ENCODE data around the gene NHERF2.

The NHERF2 gene

GRCh38 chr16:2036200-2036966 lies 9.7 kb downstream of the NHERF2 start:
- Mint-ChIP-seq H3K9me3 (no peaks in the 10 kb centered on the region), H3K4me1 (peaks cover 26% of the 10 kb centered on the region), H3K4me3 (no peak overlapping the region), H3K27me3 (peaks cover 50% of the 10 kb centered on the region), H3K36me3 (no peaks in the 10 kb centered on the region), H3K27ac (no peak overlapping the region)
- ATAC-seq = no peak

DNA sequence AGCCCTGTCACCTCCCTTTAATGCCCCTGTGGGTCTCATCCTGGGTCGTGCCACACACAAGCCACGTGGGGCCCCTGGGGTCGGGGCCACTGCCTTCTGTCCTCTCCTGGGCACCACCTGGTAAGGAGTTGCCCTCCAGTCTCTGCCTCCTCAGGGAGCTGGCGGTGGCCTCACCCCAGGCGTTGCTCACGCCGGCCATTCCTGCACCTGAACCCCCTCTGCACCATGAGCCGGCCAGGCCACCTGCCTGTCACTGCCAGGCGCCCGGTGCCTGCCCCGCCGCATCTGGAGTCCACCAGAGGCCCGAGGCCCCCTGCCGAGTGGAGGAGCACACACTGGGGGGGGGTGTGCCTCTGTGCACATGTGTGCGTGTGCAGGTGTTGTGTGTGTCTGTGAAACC lies 10.4 kb downstream of the NHERF2 start:
- Mint-ChIP-seq H3K9me3 (no peaks in the 10 kb centered on the region), H3K27me3 (peaks cover 44% of the 10 kb centered on the region), H3K36me3 (no peaks in the 10 kb centered on the region), H3K27ac (no peak overlapping the region), H3K4me1 (peaks cover 23% of the 10 kb centered on the region), H3K4me3 (no peak overlapping the region)
- no peak for ATAC-seq

DNA sequence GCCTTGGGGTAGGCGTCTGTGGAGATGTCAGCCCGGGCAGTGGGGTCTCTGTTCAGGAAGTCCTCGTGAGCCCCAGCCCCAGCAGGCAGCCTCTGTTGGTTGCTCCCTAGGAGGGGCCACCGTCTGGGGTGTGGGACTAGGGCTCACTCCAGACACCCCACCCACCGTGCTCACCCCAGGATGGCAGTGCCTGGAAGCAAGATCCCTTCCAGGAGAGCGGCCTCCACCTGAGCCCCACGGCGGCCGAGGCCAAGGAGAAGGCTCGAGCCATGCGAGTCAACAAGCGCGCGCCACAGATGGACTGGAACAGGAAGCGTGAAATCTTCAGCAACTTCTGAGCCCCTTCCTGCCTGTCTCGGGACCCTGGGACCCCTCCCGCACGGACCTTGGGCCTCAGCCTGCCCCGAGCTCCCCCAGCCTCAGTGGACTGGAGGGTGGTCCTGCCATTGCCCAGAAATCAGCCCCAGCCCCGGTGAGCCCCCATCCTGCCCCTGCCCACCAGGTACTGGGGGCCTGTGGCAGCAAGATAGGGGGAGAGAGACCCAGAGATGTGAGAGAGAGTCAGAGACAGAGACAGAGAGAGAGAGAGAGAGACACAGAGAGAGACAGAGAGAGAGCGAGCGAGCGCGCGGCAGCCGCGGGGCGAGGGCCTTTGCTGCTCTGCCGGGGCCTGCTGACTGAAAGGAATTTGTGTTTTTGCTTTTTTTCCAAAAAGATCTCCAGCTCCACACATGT lies 11.1 kb downstream of the NHERF2 start:
- H3K27me3 Mint-ChIP-seq = peaks cover 37% of the 10 kb centered on the region
- no peak for ATAC-seq
- H3K27ac Mint-ChIP-seq = no peak overlapping the region
- H3K36me3 Mint-ChIP-seq = peaks cover 2% of the 10 kb centered on the region
- H3K4me1 Mint-ChIP-seq = peaks cover 16% of the 10 kb centered on the region
- H3K4me3 Mint-ChIP-seq = no peak overlapping the region
- H3K9me3 Mint-ChIP-seq = no peaks in the 10 kb centered on the region

- no peaks in the 10 kb centered on the region for H3K9me3 Mint-ChIP-seq
- H3K27me3 Mint-ChIP-seq = peaks cover 36% of the 10 kb centered on the region
- no peak for ATAC-seq
- no peak overlapping the region for H3K27ac Mint-ChIP-seq
- peaks cover 8% of the 10 kb centered on the region for H3K36me3 Mint-ChIP-seq
- H3K4me1 Mint-ChIP-seq = peaks cover 16% of the 10 kb centered on the region
- no peak overlapping the region for H3K4me3 Mint-ChIP-seq
Observed at GRCh38 chr16:2038382-2039231, 11.9 kb downstream of the NHERF2 start.

DNA sequence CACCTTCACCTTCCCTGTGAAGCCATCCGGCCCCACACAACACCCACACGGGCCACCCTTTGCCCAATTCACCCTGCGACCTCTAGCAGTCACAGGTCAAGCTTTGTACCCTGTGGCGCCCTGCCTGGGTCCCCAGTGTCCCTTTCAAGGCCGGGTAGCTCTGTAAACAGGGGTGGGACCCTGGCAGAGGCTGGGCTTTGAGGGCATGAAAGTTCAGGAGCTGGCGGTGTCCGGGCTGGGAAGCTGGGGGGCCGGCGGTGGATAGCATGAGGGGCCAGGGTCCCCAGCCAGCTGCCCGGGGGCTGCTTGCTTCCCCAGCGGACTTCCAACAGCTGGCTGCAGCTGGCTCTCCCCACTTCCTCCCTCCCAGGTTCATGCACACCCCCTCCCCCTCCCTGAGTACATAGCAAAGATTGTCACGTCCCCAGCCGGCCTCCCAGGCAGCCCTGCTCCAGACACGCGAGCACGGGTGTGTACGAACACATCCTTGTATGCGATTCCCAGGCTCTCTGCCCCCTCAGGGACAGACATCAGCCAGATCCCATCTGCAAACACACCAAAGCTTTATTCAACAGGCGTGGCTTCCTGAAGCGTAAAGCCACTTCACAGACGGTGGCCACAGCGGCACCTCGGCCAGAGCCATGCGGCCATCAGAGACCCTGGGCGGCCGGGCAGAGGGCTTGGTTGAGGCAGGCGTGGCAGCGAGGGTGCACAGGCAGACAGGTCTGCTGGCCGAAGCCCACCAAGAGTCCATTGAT lies 12.8 kb downstream of the NHERF2 start:
- Mint-ChIP-seq H3K9me3 (no peaks in the 10 kb centered on the region), H3K27me3 (peaks cover 36% of the 10 kb centered on the region), H3K4me3 (no peak overlapping the region), H3K27ac (no peak overlapping the region), H3K4me1 (peaks cover 20% of the 10 kb centered on the region), H3K36me3 (peaks cover 8% of the 10 kb centered on the region)
- ATAC-seq = no peak

DNA sequence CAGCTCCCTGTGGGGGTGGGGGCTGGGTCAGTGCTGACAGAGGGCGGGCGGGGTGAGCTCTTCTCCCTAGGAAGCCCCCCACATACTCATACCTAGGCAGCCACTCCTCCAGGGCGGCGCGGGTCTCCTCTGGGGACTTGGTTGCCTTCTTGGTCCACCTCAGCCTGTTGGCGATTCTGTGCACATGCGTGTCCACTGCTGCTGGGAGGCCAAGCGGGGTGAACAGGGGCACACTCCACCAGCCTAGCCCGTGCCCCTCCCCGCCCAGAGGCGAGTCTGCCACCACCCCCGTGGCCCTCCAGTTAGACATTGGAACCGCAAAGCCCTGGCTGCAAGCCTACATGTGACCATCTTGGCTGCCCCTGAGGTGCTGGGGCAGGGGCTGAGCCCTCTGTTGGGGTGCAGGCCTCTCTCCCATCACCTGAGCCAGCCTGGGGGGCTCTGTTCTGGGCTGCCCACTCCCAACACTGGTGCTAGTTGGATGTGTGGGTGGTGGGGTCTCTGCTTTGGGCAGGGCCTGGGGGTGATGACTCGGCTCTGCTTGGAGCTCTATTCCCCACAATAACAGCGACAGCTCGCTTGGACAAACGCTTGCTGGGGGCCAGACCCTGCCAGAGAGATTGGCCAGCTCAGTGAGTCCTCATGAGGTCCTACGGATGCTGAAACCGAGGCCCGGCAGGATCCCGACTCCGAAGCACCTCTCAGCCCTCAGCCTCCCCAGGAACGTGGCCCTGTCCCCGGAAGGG lies 13.5 kb downstream of the NHERF2 start:
- Mint-ChIP-seq H3K36me3 (peaks cover 8% of the 10 kb centered on the region), H3K9me3 (no peaks in the 10 kb centered on the region), H3K4me3 (no peak overlapping the region), H3K27me3 (peaks cover 30% of the 10 kb centered on the region), H3K4me1 (peaks cover 20% of the 10 kb centered on the region), H3K27ac (no peak overlapping the region)
- ATAC-seq = no peak

DNA sequence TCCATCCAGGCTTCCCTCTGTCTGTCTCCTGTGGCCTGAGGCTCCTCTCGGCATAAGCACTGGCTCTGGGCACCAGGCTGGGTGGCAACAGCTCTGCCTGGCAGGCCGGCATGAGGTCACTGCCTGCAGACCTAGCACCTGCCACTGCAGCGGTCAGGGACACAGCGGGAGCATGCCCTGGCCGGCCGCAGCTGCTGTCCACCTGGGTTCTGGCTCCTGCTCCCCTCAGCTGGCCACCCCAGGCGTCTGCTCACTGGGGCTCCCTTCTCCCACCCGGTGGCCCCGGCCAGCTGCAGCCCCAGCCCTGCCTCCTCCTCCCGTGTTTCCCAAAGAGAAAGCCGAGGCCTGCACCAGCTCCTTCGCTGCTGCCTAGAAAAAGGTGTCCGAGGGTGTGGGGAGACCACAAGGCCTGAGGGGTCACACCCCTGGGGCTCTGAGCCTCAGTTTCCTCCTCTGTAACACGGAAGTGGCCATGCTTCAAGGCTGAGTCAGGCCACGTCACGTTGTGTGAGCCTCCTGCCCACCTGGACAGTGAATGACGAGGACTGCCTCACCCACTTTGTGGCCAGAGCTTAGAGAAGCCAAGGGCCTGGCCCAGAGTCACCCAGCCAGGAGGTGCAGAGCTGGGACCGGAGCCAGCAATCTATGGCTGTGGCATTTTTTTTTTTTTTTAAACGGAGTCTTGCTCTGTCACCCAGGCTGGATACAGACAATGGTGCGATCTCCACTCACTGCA lies 14.3 kb downstream of the NHERF2 start:
- H3K27ac Mint-ChIP-seq = no peak overlapping the region

DNA sequence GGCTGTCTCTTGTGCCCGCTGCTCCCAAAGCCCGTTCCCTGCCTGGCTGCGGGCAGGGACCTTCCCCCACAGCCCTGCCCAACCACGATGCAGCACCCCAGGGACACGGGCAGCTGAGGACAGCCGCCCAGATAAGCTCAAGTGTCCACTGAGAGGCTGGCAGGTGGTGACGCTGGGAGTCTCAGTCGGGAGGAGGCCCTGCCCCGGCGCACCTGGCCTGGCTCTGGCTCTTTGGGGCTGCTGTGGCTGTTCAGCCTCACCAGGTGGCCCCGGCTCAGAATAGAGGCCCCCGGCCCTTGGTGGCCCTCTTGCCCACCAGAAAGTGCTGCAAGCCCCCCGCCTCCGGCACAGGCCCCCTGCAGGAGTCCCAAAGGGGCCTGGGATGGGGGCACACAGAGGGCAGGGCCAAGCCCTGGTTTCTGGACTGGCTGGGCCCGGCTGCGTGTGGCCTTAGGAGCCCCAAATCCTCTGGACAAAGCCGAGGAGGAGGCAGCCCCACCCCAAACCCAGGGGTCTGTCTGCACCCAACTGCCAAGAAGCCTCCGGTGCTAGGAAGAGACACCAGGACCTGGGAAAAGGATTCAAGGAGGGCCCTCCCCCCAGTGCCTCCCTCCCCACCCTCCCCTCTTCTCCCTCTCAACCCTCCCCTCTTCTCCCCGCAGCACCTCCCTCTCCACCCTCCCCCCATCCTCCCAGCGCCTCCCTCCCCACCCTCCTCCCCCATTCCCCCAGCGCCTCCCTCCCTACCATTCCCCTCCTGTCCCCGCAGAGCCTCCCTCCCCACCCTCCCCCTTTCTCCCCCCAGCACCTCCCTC lies 15.7 kb downstream of the NHERF2 start:
- no peak overlapping the region for H3K27ac Mint-ChIP-seq
- no peaks in the 10 kb centered on the region for H3K9me3 Mint-ChIP-seq
- peaks cover 8% of the 10 kb centered on the region for H3K36me3 Mint-ChIP-seq
- no peak overlapping the region for H3K4me3 Mint-ChIP-seq
- H3K4me1 Mint-ChIP-seq = peaks cover 33% of the 10 kb centered on the region
- H3K27me3 Mint-ChIP-seq = peaks cover 20% of the 10 kb centered on the region
- ATAC-seq = no peak

More for the DNA sequence above, 14.3 kb downstream of the NHERF2 start:
- Mint-ChIP-seq H3K4me1 (peaks cover 20% of the 10 kb centered on the region), H3K36me3 (peaks cover 8% of the 10 kb centered on the region), H3K4me3 (no peak overlapping the region), H3K9me3 (no peaks in the 10 kb centered on the region), H3K27me3 (peaks cover 30% of the 10 kb centered on the region)
- ATAC-seq = no peak

GRCh38 chr16:2042986-2043666 lies 16.4 kb downstream of the NHERF2 start:
- Mint-ChIP-seq H3K27me3 (peaks cover 14% of the 10 kb centered on the region), H3K4me3 (no peak overlapping the region), H3K27ac (no peak overlapping the region), H3K36me3 (peaks cover 8% of the 10 kb centered on the region), H3K4me1 (peaks cover 34% of the 10 kb centered on the region), H3K9me3 (no peaks in the 10 kb centered on the region)
- ATAC-seq = no peak

DNA sequence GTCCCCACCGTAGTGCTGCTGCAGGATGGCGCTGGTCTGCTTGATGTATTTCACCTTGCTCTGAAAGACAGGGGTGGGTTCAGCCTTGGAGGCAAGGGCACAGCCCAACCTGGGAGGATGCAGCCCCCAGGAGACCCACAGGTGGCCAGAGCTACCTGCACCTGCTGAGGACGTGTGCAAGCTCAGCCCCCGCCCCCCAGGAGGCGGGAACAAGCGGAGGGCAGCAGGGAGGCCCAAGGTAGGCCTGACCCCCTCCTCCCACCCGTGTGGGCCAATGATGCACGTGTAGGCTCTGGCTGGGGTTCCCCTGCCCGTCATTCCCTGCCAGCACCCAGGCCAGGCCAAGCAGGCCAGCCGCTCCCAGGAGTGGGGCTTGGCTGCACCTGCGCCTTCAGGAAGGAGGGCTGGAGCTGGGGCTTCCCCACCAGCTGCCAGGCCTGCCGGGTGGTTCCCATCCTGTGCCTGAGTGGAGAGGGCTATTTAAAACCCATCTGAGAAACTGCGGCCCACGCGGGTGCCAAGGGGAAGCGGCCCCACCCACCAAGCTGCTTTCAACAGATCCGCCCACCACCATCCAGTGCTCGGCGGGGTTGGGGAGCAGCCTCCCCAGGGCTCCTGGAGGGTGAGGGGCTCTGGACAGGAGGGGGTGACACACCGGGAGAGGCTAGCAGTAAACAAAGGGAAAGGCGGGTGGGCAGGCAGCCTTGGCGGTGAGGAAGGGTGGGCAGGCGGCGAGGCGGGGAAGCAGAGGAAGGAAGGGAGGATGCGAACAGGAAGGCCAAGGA lies 17.2 kb downstream of the NHERF2 start:
- ATAC-seq = no peak
- Mint-ChIP-seq H3K36me3 (peaks cover 8% of the 10 kb centered on the region), H3K27ac (no peak overlapping the region), H3K4me1 (peaks cover 41% of the 10 kb centered on the region), H3K4me3 (no peak overlapping the region), H3K27me3 (peaks cover 11% of the 10 kb centered on the region), H3K9me3 (no peaks in the 10 kb centered on the region)

DNA sequence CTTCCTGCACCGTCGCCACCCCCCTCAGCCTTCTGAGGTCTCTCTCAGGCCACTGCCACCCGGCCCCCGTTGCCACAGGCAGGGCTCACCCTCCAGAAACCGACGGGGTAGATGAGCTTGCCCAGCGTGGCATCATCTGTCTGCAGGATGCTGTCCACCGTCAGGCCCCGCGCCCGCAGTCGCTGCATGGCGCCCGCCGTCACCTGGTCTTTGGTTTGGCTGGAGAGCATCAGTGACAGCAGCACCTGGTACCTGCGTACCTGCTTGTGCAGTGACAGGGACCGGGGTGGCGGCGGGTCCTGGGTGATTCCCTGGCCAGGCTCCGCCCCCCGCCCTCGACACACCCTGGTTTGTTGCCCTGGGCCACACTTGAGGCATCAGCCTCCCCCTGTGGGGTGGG lies 17.8 kb downstream of the NHERF2 start:
- peaks cover 40% of the 10 kb centered on the region for H3K4me1 Mint-ChIP-seq
- H3K4me3 Mint-ChIP-seq = no peak overlapping the region
- H3K27me3 Mint-ChIP-seq = peaks cover 4% of the 10 kb centered on the region
- peaks cover 8% of the 10 kb centered on the region for H3K36me3 Mint-ChIP-seq
- ATAC-seq = no peak
- H3K9me3 Mint-ChIP-seq = no peaks in the 10 kb centered on the region
- no peak overlapping the region for H3K27ac Mint-ChIP-seq
